OCI-M1 (cell line): ENCODE data around the gene CACNA1H.

Experiments used
- DNase-seq: peaks from one replicate; lab custom pipeline; 2025; lab: John Stamatoyannopoulos, UW

Gene CACNA1H

DNA sequence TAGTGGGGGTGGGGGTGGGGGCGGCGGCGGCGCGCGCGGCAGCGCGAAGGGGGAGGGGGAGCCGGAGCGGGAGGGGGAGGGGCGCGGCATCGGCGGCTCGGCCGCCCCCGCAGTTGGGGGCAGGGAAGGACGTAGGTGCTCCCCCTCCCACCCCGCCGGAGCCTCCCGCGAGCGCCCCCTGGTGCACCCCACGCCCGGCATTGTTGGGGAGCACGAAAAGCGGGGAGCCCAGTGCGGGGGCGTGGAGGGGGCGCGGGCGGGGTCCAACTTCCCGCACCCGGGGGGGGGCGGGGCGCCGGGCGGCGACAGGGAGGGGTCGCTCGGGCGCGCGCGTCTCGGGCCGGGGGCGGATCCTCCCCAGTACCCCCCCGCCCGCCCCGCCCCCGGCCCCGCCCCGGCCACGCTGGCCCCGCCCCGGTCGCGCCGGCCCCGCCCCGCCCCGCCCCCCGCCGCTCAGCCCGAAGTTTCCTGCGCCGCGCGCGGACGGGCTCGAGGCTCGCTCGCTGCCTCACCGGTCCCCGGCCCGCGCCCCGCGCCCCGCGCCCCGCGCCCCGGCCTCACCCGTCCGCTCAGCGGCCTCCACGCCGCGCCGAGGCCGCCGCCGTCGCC is at the start of gene CACNA1H:
Gene CACNA1H (plus strand): TSS at position 456 of the 609 bp plus-strand sequence. CDS start 632 bp downstream, outside the sequence.
- no peak for DNase-seq

DNA sequence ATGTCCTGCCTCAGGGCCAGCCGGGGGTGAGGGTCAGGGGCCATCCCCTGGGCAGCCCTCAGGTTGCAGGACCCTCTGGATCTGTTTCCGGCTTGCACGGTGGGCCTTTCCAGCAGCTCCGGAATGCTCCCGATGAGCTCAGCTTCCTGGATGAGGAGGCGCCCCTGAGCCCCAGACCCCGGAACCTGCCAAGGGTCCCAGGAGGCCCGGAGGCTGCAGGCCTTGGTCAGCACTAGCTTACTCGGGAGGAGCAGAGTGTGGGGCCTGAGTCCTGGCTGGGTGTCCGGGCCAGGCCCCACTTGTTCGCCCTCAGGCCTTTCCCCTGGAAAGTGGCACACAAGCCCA is 49.3 kb upstream of the CACNA1H start:
- no peak for DNase-seq

- DNase-seq, result peak; percentile 67
Observed at GRCh38 chr16:1105888-1106620, 46.9 kb upstream of the CACNA1H start.

DNA sequence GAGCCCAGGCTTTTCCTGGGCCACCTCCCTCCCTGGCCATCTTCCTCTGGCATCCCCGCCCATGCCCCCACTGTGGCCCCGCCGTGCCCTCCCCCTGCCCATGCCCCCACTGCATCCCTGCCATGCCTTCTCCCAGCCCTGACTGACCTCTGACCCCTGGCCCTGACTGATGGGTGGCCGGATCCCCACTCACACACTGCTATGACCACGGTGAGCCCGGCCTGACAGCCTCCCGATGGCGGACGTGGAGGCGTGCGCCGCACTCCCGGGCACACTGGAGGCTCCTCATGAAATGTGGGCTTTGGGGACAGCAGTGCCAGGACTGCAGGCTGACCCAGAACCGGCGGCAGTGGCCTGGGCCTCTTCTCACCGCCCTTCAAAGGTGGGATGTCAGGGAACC is 46.2 kb upstream of the CACNA1H start:
- no peak for DNase-seq

DNA sequence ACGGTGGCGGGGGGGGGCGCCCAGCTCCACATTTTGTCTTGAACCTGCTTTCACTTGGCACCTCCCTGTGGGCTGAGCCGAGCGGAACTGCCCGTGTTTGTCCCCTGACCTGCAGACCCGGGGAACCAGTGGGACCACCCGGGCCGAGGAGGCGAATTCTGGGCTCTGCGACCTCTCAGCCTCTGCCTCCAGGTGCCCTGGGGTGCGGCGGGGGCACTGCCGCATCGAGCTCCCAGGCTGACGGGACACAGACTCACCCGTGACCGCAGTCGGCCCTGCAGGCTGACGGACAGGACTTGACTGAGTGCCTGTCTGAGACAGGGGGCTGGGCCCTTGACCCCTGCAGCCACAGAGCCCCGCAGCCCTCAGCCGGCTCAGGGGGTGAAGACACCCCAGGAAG is 45.8 kb upstream of the CACNA1H start:
- no peak for DNase-seq

DNA sequence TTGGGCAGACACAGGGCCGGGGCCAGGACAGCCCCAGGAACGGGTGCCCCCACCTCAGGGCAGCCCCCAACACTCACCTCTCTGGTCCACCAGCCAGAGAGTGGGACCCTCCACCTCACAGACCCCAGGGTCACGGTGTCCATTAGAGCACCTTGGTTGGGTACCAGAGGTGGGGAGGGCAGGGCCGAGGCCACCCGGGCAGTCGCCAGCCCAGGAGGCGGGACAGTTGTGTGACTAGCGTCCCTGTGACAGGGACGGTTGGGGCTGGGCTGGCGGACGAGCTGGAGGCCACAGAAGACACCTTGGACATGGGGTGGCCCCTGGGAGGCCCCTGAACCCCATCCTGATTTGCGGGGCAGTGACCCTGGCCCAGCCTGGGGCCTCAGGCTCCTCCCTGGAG is 45.2 kb upstream of the CACNA1H start:
- DNase-seq, result no peak

- DNase-seq, result no peak
Observed at GRCh38 chr16:1108299-1109252, 44.3 kb upstream of the CACNA1H start.

- DNase-seq, result no peak
Observed at GRCh38 chr16:1109648-1110047, 43.3 kb upstream of the CACNA1H start.

DNA sequence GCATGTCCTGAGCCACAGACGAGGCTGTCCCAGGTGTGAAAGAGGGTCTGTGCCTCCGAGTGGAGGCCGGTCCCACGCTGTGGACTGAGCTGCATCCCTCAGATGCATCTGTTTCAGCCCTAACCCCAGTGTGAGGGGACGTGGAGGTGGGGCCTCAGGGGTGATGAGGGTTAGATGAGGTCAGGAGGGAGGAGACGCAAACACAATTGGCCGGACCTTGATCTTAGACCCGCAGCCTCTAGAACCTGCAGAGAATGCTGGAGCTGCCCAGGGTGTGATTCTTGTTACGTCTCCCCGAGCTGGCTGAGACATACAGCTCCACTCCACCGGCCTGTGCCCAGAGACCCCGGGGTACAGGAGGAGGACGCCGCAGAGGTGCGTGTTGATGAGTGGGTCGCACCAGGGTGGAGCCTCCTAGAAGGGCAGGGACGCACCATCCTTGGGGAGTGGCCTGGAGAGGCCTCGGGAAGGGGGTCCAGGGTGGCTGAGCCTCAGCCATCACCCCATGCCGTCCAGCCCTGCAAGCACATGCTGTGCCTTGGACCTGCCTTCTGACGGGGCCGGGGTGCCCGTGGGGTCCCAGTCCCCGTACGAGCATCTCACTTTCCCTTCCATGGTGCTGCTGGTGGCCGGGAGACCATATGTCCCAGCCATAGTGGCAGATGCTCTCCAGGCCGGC is 40.3 kb upstream of the CACNA1H start:
- no peak for DNase-seq

DNA sequence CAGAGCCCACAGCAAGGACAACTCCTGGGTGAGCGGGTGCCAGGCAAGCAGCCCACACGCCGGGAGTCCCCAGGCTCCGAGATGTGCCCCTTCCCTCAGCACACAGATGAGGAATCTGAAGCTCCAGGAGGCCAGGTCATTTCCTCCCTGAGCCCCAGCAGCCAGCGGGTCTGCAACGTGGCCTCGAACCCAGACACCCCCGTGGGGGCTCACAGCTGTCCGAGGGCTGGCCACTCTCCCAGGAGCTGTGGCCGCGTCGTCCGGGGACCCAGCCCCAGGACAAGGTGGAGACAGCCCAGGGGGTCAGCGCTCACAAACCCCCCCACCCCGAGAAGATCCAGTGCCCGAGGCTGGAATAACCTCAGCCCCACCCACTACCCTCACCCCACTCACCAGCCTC is 39.4 kb upstream of the CACNA1H start:
- no peak for DNase-seq

- DNase-seq, result no peak
Observed at GRCh38 chr16:1113889-1114526, 38.9 kb upstream of the CACNA1H start.

GRCh38 chr16:1116693-1117077 is 36.2 kb upstream of the CACNA1H start:
- DNase-seq, result no peak

DNA sequence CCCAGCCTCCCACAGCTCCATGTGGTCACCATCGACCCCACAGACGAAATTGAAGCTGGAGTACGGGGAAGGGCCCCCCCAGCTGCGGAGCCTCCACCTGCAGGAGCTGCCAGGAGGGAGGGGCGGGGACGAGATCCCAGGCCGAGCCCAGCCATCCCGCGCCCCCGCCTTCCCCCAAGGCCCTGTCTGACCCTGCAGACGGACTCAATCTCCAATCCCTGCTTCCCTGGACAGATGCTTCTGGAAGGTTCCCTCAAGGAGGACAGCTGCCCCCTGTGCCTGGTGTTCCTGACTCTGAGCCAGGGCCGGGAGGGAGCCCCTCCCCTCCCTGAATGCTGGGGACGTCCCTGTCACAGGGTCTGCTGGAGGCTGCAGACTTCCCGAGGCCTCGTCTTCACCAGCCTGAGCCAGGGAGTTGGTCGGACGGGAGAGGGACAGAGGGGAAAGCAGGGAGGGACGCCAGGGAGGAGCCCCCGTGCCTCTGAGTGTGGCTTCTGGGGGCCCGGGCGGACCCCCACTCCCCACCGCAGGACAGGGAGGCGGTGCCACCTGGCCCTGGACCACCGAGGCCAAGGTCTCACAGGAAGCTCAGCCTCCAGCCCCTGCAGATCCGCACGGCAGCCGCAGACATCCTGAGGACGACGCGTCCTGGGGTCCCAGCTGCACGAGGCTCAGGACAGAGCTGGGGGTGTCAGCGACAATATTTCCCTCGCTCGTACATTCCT is 35.6 kb upstream of the CACNA1H start:
- DNase-seq, result no peak

- no peak for DNase-seq
Observed at GRCh38 chr16:1117926-1118325, 35.0 kb upstream of the CACNA1H start.

DNA sequence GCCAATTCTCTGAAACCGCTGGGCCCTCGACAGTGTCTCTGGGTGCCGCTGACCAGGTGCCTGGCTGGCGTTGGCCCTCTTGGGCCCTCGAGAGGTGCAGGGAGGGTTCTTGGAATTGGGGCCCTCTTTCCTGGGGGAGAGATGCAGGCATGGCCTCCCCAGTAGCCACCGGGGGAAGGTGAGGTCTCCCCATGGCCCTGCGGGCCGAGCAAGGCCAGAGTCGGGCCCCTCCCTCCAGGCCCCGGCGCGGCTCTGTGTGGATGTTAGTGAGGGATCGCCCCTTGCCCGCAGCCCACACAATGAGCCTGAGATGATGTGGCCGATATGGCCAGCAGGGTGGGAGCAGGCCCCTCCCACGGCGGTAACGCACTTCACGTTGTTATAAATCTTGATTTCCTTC is 33.8 kb upstream of the CACNA1H start:
- no peak for DNase-seq

DNA sequence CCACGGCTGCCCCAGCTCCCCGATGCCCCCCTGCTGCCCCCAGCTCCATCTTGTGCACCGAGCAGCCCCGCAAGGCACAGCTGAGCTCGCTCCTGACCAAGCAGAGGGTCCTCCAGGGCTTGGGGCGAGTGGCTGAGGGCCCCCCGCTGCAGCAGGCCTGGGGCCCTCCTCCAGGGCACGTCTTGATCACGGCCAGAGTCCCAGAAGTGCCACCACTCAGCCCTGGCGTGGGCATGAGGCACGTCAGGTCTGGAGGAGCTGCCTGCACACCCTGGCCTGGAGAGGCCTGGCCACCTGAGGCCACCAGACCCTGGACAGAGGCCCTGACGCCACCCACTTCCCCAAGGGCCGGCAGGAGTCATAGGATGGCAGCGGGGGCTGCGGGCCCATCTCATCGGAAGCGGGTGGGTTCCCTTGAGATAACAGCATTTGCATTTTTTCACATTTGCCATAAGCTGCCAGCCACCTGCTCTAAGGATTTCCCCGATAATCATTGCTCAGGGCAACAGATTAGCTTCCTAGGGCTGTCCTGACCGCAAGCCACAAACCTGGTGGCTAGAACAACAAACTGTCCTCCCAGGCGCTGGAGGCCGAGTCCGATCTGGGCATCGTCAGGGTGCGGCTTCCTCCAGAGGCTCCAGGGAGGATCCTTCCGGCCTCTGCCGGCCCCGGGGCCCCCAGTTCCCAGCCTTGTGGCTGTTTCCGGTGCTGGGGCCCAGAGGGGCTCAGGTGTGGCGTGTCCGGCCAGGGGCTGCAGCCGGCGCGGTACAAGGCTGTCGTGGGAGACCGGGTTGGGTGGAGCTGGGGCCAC is 32.9 kb upstream of the CACNA1H start:
- peak; percentile 81 for DNase-seq

- DNase-seq, result no peak
Observed at GRCh38 chr16:1120577-1120941, 32.3 kb upstream of the CACNA1H start.

- DNase-seq, result no peak
Observed at GRCh38 chr16:1121009-1121408, 31.9 kb upstream of the CACNA1H start.

DNA sequence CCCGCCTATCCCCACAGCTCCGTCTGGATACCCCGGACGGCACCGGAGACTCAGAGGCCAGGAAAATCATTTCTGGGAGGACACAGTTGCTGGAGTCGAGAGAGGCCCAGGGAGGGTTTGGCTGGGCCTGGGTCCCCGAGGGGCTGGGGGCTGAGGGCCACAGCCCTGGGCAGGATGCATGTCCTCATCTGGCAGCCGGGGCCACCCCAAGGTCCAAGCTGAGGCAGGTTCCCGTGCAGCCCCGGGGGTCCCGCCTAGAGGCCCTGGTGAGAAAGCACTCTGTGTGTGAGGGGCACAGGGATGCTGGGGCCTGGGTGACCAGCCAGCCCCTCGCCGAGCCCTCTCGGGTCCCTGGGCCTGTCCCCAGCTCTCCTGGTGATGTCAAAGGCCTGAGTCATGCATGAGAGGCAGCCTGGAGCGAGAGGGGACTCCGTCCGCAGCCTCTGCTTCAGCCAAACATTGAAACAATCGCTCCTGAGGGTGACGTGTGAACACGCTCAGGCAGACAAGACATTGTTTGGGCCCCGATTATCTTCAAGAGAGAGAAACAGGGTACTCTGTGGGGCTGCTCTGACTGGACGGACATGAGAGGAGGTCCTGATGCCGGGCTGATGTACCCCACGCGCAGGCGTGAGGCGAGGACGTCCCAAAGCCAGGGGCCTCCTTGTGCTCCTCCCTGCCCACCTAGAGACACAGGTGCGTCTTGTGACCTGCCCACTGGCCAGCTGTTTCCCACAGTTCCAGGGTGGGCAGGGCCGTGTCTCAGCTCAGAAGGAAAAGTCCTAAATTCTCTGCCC is 31.1 kb upstream of the CACNA1H start:
- peak; percentile 5 for DNase-seq

- no peak for DNase-seq
Observed at GRCh38 chr16:1122398-1122765, 30.5 kb upstream of the CACNA1H start.
